A673 (cell line): ENCODE results near the gene PDE4B.
"Not testable (repeated sequence)": the region's sequence is repeated elsewhere in the genome, so short reads cannot be mapped to it uniquely, and the experiment has no call there.

Source experiments
- EZH2 ChIP-seq: fragments of 200-600 bp; sonication (generic); IDR thresholded peaks from 2 replicates; pipeline ENCODE4 v1.6.1; 2017; ENCODE audit warnings: borderline replicate concordance, low read depth, mild to moderate bottlenecking, mixed read lengths, antibody characterized with exemption, low read length; ENCODE audit not compliant: poor library complexity, severe bottlenecking
- TF ChIP-seq, protein P1 (sequence below): fragments of 300-800, 200-600 bp; sonication (generic); conservative IDR thresholded peaks from 2 replicates; pipeline ENCODE4 v1.5.1; 2017; ENCODE audit warnings: low read depth, mild to moderate bottlenecking, antibody characterized with exemption, low read length, moderate library complexity, mixed read lengths

DNA sequence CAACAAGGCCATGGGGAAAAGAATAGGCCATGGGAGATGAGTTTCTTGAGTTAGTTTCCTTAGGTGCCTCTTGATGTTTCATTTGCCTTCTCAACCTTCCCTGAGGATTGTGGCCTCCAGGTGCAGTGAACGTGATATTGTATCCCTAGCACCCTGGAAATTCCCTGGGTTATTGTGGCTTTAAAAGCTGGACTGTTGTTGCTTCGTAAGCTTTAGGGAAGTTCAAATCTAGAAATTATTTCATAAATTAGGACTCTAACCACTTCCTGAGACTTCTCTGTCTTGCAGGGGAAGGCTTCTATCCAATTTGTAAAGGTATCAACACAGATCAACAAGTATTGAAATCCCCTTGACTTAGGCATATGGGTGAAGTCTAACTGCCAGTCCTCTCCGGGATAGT lies 627.5 kb downstream of the PDE4B start:
- TF ChIP-seq, protein P1, sequence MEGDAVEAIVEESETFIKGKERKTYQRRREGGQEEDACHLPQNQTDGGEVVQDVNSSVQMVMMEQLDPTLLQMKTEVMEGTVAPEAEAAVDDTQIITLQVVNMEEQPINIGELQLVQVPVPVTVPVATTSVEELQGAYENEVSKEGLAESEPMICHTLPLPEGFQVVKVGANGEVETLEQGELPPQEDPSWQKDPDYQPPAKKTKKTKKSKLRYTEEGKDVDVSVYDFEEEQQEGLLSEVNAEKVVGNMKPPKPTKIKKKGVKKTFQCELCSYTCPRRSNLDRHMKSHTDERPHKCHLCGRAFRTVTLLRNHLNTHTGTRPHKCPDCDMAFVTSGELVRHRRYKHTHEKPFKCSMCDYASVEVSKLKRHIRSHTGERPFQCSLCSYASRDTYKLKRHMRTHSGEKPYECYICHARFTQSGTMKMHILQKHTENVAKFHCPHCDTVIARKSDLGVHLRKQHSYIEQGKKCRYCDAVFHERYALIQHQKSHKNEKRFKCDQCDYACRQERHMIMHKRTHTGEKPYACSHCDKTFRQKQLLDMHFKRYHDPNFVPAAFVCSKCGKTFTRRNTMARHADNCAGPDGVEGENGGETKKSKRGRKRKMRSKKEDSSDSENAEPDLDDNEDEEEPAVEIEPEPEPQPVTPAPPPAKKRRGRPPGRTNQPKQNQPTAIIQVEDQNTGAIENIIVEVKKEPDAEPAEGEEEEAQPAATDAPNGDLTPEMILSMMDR: not testable (repeated sequence)
- not testable (repeated sequence) for TF ChIP-seq EZH2
